ENCODE measurements around the gene MEGF6.

Gene MEGF6

DNA sequence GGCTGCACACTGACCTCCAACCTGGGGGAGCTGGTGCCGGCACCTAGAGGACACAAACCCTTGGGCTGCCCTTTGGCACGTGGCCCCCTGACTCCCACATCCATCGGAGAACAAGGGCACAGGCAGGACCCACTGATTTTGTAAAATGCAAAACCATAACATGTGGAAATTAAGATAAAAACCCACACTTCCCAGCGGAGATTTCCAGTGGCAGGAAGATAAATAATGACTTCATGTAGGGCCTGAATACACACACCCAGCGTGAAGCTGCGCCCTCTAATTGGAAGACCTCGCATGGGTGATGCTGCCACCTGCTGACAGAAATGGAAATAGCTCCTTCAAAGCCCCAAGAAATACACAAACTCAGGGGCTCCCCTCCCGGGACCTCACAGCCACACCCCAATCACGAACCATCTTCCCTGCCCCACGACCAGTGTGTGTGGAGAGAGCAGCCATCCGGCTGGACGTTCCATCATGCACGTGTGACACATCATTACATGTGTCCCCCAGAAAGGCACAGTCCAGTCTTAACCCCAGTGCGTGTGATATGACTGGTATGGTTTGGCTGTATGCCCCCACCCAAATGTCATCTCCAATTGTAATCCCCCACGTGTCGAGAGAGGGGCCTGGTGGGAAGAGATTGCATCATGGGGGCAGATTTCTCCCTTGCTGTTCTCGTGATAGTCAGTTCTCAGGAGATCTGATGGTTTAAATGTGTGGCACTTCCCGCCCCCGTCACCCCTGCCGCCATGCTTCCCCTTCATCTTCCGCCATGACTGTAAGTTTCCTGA is 7.8 kb upstream of the MEGF6 start:
- DNase-seq (ENCODE audit: low read depth, low spot score) = peak; percentile 14
- POLR2A ChIA-PET = no interaction called here
- H3K4me3 ChIP-seq (ENCODE audit: low read depth, low read length) = no peak overlapping the region
- TF ChIP-seq, protein P1, sequence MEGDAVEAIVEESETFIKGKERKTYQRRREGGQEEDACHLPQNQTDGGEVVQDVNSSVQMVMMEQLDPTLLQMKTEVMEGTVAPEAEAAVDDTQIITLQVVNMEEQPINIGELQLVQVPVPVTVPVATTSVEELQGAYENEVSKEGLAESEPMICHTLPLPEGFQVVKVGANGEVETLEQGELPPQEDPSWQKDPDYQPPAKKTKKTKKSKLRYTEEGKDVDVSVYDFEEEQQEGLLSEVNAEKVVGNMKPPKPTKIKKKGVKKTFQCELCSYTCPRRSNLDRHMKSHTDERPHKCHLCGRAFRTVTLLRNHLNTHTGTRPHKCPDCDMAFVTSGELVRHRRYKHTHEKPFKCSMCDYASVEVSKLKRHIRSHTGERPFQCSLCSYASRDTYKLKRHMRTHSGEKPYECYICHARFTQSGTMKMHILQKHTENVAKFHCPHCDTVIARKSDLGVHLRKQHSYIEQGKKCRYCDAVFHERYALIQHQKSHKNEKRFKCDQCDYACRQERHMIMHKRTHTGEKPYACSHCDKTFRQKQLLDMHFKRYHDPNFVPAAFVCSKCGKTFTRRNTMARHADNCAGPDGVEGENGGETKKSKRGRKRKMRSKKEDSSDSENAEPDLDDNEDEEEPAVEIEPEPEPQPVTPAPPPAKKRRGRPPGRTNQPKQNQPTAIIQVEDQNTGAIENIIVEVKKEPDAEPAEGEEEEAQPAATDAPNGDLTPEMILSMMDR (IDR thresholded peaks at IDR 0.05; ENCODE audit: insufficient read depth, low read length, missing control alignments) = peak; percentile 77
- CTCF ChIA-PET = interaction anchor here (0.6 to 6.4 kb wide), 42 partner anchors 12 to 173 kb away, joined by 3 to 166 read pairs (median 6); no protein-coding TSS in a partner anchor

DNA sequence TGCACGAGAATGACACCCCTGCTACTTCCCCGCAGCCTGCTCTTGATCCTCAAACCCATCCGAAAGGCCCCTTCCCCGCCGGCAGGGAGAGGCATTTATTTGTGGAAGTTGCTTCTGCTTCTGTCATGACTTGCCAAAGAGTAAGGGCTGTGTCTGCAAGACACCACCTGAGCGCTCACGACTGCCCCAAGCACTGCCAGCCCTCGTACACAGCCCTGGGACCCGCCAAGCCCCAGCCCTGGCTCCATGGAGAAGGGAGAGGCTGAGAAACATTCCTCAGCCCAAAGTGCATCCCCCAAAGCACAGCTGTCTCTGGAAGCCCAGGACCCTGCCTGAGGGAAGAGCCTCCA is 7.2 kb upstream of the MEGF6 start:
- TF ChIP-seq, protein P1 (IDR thresholded peaks at IDR 0.05; ENCODE audit: insufficient read depth, low read length, missing control alignments) = no peak
- no peak for DNase-seq (ENCODE audit: low read depth, low spot score)
- CTCF ChIA-PET = interaction anchor here (0.6 to 6.4 kb wide), 39 partner anchors 13 to 168 kb away, joined by 3 to 166 read pairs (median 6); no protein-coding TSS in a partner anchor
- POLR2A ChIA-PET = no interaction called here
- H3K4me3 ChIP-seq (ENCODE audit: low read depth, low read length) = no peak overlapping the region

DNA sequence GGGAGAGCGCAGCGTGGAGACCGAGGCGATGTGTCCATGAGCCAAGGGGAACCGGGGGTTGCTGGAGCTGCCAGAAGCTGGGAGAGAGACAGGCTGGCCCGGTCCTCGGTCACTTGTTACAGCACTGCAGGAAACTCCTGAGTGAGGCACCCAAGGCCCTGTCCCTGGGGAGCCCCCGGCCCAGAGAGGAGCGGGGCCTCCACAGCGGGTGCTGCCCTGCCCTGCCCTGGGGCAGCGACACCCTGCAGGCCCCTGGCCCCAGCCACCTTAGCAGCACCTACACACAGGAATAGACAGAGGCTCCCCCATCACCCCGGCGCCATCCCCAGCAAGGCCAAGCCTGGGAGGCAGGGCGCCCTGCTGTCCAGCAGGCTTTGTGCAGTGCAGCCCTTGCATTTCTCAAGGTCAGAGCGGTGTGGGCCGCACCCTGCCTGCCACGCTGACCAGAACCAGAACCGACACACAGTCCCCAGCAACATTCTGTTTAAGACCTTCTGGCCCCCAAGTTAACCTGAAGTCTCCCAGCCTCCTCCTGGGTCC is 6.6 kb upstream of the MEGF6 start:
- no peak overlapping the region for H3K4me3 ChIP-seq (ENCODE audit: low read depth, low read length)
- POLR2A ChIA-PET = interaction anchor here (0.6 kb wide), 1 partner anchor 99 kb away, joined by 3 read pairs; no protein-coding TSS in a partner anchor
- TF ChIP-seq, protein P1 (IDR thresholded peaks at IDR 0.05; ENCODE audit: insufficient read depth, low read length, missing control alignments) = no peak
- CTCF ChIA-PET = interaction anchor here (1.0 to 6.4 kb wide), 13 partner anchors 10 to 169 kb away, joined by 3 to 158 read pairs (median 7); no protein-coding TSS in a partner anchor
- no peak for DNase-seq (ENCODE audit: low read depth, low spot score)

DNA sequence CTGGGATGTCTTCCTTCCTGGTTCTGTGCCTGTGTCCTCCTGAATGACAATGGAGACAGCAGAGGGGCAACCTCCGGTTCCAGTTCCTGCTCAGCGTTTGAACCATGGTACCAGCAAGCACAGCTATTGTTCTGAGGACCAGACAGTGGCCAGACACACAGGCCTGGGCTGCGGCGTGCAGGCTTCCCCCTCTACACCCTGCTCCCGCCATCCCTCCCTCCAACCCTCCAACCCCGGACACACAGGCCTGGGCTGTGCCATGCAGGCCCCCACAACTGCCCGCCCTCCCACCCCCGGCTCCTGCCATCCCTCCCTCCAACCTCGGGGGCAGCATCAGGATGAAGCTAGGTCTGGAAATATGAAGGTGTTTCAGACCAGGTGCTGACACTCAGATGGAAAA is 5.6 kb upstream of the MEGF6 start:
- TF ChIP-seq, protein P1 (IDR thresholded peaks at IDR 0.05; ENCODE audit: insufficient read depth, low read length, missing control alignments) = no peak
- no peak overlapping the region for H3K4me3 ChIP-seq (ENCODE audit: low read depth, low read length)
- ChIA-PET CTCF (interaction anchor here (1.1 to 1.4 kb wide), 7 partner anchors 9 to 164 kb away, joined by 3 to 7 read pairs (median 4); no protein-coding TSS in a partner anchor), POLR2A (no interaction called here)
- no peak for DNase-seq (ENCODE audit: low read depth, low spot score)

DNA sequence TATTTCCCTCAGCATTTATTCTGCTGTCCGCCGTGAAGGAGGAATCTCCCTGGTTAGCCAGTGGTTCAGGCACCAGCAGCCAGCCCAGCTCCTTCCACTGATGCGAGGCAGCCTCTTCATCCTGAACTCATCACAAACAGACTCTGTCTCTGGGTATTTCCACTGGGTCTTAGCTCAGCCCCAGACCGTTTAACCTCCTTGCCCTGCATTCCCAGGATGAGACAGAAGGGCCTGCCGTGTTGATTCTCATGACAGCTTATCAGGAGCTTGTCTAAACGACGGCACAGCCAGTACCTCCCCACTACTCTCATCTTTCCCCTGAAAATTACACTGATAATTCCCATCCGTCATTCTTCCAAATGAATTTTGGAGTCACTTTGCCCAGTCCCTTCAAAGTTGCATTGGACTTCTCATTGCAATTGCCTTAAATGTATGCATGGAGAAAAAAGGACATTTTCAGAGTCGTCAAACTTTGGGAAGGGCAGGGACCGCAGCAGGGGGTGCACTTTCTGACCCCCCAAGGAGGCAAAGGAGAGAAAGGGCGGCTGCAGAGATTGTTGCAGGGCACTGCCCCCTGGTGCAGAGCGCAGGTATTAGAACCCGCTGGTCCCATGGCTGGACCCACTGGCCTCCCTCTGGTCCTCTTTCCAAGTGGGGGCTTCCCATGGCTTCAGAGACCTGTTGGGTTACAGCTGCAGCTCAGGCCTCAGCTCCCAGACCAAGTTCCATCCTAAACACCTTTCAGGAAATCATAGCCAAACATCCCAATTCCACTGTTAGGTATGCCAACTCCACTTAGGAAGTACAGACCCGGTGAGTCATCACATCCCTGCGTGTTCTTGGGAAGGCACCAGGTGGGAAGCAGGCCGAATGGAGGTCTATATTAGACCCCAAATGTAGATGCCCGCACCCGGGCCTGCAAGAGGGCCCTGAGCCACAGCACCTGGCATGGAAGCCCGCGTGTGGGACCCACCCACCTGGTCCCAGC is 3.7 kb upstream of the MEGF6 start:
- H3K4me3 ChIP-seq (ENCODE audit: low read depth, low read length) = no peak overlapping the region
- no peak for DNase-seq (ENCODE audit: low read depth, low spot score)
- TF ChIP-seq, protein P1 (IDR thresholded peaks at IDR 0.05; ENCODE audit: insufficient read depth, low read length, missing control alignments) = peak; percentile 66
- ChIA-PET CTCF (interaction anchor here (0.7 to 2.1 kb wide), 16 partner anchors 9 to 151 kb away, joined by 3 to 7 read pairs (median 4); no protein-coding TSS in a partner anchor), POLR2A (no interaction called here)

Data from AG04449 (cell line).